SU-DHL-6 (cell line): ENCODE data around the gene CUTA.

Experiments
- H2AFZ ChIP-seq: fragments of 200-600 bp; sonication (generic); 2 replicates; pipeline ENCODE4 v1.6.1; 2014; ENCODE audit warnings: low read depth, mild to moderate bottlenecking, moderate library complexity, mixed read lengths, antibody characterized with exemption, low read length; ENCODE audit not compliant: severe bottlenecking
- H3F3A ChIP-seq: fragments of 200-600 bp; shearing (Covaris generic); 2 replicates; pipeline ENCODE4 v1.6.0; 2016; ENCODE audit warnings: antibody characterized with exemption, mild to moderate bottlenecking; ENCODE audit not compliant: insufficient read depth
- H3K27ac ChIP-seq: fragments of 200-600 bp; sonication (generic); 2 replicates; pipeline ENCODE4 v1.5.1; 2016; ENCODE audit warnings: low read depth, mild to moderate bottlenecking, low read length, moderate library complexity, mixed read lengths
- H3K27me3 ChIP-seq: fragments of 200-600 bp; sonication (generic), shearing (Covaris generic); 2 replicates; pipeline ENCODE4 v1.6.0; 2014; ENCODE audit warnings: mild to moderate bottlenecking, low read length
- H3K36me3 ChIP-seq: fragments of 200-600 bp; sonication (generic); 2 replicates; pipeline ENCODE4 v1.6.1; 2014; ENCODE audit warnings: mild to moderate bottlenecking, low read length, mixed read lengths
- H3K4me2 ChIP-seq: fragments of 300-600, 200-600 bp; shearing (Covaris generic), sonication (generic); 2 replicates; pipeline ENCODE4 v1.6.0; 2014; ENCODE audit warnings: low read length, low read depth, mild to moderate bottlenecking; ENCODE audit not compliant: poor library complexity, severe bottlenecking
- H3K4me3 ChIP-seq: fragments of 200-600 bp; sonication (generic); 2 replicates; pipeline ENCODE4 v1.5.1; 2014; ENCODE audit warnings: antibody characterized with exemption, low read length, mild to moderate bottlenecking, mixed read lengths; ENCODE audit not compliant: insufficient read depth, poor library complexity, severe bottlenecking
- H3K79me2 ChIP-seq: fragments of 200-600 bp; sonication (generic); 2 replicates; pipeline ENCODE4 v1.6.1; 2014; ENCODE audit warnings: mild to moderate bottlenecking, low read length, moderate library complexity; ENCODE audit not compliant: insufficient read depth
- H3K9ac ChIP-seq: fragments of 200-600 bp; sonication (generic); 2 replicates; pipeline ENCODE4 v1.7.0; 2014; ENCODE audit warnings: mild to moderate bottlenecking, low read length
- H3K9me2 ChIP-seq: fragments of 200-600 bp; sonication (generic); replicated peaks from 2 replicates; pipeline ENCODE4 v1.6.1; 2014; ENCODE audit warnings: low read length; ENCODE audit not compliant: insufficient read depth
- H3K9me3 ChIP-seq: fragments of 200-600 bp; sonication (generic); 2 replicates; pipeline ENCODE4 v1.6.1; 2014; ENCODE audit warnings: low read length, mixed read lengths; ENCODE audit not compliant: insufficient read depth
- H4K20me1 ChIP-seq: fragments of 200-600 bp; sonication (generic); 2 replicates; pipeline ENCODE4 v1.6.1; 2014; ENCODE audit warnings: low read depth, mild to moderate bottlenecking, antibody characterized with exemption, low read length, moderate library complexity, mixed read lengths
- CTCF ChIP-seq: fragments of 200-600 bp; sonication (generic); IDR thresholded peaks from one replicate; pipeline ENCODE4 v1.5.1; 2017; ENCODE audit warnings: antibody characterized with exemption, mild to moderate bottlenecking, low read length, moderate library complexity; ENCODE audit not compliant: insufficient read depth, poor library complexity, severe bottlenecking
- EZH2phosphoT487 ChIP-seq: fragments of 200-600 bp; sonication (generic), shearing (Covaris generic); conservative IDR thresholded peaks from 2 replicates; pipeline ENCODE4 v1.6.1; 2018; ENCODE audit warnings: mild to moderate bottlenecking, antibody characterized with exemption, low read length, moderate library complexity, mixed read lengths

Gene CUTA

GRCh38 chr6:33442283-33442682 lies 24.4 kb upstream of the CUTA start:
- Histone ChIP-seq H3K9me3 (no peaks in the 10 kb centered on the region), H3F3A (no peaks in the 10 kb centered on the region), H4K20me1 (no peaks in the 10 kb centered on the region), H2AFZ (no peak overlapping the region), H3K9ac (no peak overlapping the region), H3K79me2 (no peaks in the 10 kb centered on the region), H3K4me3 (no peak overlapping the region), H3K27ac (no peak overlapping the region), H3K27me3 (no peaks in the 10 kb centered on the region), H3K4me2 (no peak overlapping the region), H3K36me3 (no peaks in the 10 kb centered on the region), H3K9me2 (no peaks in the 10 kb centered on the region)
- TF ChIP-seq EZH2phosphoT487 (no peak), CTCF (no peak)

GRCh38 chr6:33441457-33441856 lies 23.6 kb upstream of the CUTA start:
- H3K4me3 ChIP-seq = no peak overlapping the region
- no peaks in the 10 kb centered on the region for H3K9me3 ChIP-seq
- no peaks in the 10 kb centered on the region for H3K36me3 ChIP-seq
- no peaks in the 10 kb centered on the region for H3F3A ChIP-seq
- no peaks in the 10 kb centered on the region for H3K27me3 ChIP-seq
- H2AFZ ChIP-seq = no peak overlapping the region
- no peaks in the 10 kb centered on the region for H3K9me2 ChIP-seq
- no peaks in the 10 kb centered on the region for H3K79me2 ChIP-seq
- H3K4me2 ChIP-seq = no peak overlapping the region
- no peak overlapping the region for H3K9ac ChIP-seq
- no peak overlapping the region for H3K27ac ChIP-seq
- H4K20me1 ChIP-seq = no peaks in the 10 kb centered on the region
- TF ChIP-seq CTCF (no peak), EZH2phosphoT487 (no peak)

GRCh38 chr6:33440649-33441309 lies 22.9 kb upstream of the CUTA start:
- H3K79me2 ChIP-seq = no peaks in the 10 kb centered on the region
- no peaks in the 10 kb centered on the region for H4K20me1 ChIP-seq
- no peak overlapping the region for H3K4me2 ChIP-seq
- no peak overlapping the region for H3K27ac ChIP-seq
- H3K9me2 ChIP-seq = no peaks in the 10 kb centered on the region
- H3F3A ChIP-seq = no peaks in the 10 kb centered on the region
- no peak overlapping the region for H2AFZ ChIP-seq
- no peak overlapping the region for H3K9ac ChIP-seq
- H3K27me3 ChIP-seq = no peaks in the 10 kb centered on the region
- no peaks in the 10 kb centered on the region for H3K9me3 ChIP-seq
- TF ChIP-seq CTCF (no peak), EZH2phosphoT487 (no peak)
- H3K36me3 ChIP-seq = no peaks in the 10 kb centered on the region
- no peak overlapping the region for H3K4me3 ChIP-seq
